Stimulated activated CD4-positive, alpha-beta T cell treated with anti-CD3 and anti-CD28 coated beads, Interleukin-4, amount 100 ng/mL, for 4 hours (primary cell): ENCODE data around the gene PTGER2.

ENCODE experiments used
- DNase-seq, 2 experiments: peaks; one replicate each; pipeline ENCODE4 v3.0.0-alpha.2; 2020

The PTGER2 gene

DNA sequence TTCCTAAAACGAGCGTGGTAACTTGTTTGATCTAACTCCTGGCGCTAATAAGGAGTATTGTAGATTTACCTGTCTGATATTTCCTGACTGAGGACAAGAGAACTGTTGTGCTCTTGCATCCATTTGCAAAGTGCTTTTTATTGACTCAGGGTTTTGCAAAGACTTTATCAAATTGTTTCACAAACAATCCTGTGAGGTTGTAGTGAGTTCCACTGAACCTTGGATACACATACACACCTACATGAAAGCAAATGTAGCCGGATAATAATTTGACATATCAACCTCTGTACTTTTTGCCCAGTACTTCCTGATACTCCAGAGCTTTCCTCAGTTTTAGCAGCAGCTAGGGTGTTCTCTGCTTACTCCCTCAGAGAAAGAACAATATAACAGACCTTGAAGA, 6.7 kb upstream of the PTGER2 start:
- no peak for DNase-seq

DNA sequence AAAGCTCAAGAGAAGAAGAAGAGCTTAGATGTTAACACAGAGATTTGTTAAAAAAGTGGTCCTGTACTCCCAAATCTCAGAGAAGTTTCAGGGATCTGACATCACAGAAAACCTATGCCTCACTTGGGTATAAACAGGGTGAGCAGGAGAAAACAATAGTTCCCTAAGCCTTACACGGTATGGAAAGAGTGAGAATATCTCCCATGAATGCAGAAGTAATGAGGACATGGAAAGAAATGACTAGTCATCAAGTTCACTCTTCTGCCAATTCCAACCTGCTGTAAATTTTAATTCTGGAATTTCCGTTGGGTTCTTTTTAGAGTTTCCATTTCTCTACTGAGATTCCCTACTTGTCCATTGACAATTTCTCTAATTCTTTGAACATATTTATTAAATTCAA, 6.2 kb upstream of the PTGER2 start:
- no peak for DNase-seq

- no peak for DNase-seq
Measured at GRCh38 chr14:52310541-52310940, 3.6 kb upstream of the PTGER2 start.

DNA sequence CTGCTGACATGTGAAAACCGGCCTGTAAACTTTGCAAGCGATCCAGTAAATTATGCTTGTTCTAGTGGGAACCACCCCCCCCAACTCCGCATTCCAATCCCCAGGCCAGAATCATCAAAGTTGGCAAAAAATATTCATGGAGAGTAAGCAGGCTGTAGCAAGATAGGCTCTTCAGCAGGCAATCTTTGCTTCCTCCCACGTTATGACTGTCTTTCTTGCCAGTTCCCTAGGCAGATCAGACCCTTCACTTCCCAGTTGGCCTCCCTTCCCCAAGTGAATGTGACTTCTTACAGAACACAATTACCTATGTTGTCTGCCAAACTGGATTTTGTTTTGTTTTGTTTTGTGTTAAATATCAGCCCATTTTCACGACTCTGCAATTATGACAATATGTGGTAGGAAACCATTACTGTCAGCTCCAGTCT, 1.2 kb upstream of the PTGER2 start:
- no peak for DNase-seq

DNA sequence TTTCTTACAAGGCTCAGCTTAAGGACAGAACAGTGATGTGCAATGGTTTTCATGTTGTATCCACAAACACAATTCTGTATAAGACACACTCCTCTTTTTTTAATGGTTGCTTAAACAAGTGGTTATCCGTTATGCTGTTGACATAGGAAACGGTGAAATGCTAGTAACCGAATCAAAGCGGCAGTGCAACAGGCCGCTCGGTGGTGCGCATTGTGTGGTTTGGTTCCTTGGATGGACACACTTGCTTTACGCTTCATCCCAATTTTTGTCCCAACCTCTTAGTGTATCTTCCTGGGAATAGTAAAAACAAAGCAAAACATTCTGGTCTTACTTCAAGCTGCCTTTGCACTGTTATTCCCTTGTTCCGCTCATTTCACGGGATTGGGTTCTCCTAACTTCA, 650 bp upstream of the PTGER2 start:
- no peak for DNase-seq

- peak; percentile 33 to 36 for DNase-seq
Measured at GRCh38 chr14:52314595-52315354, 663 bp downstream of the PTGER2 start.

GRCh38 chr14:52315355-52315718, 1.2 kb downstream of the PTGER2 start:
- peak in 1 of 2 experiments; percentile 19 for DNase-seq

- DNase-seq: no peak
Measured at GRCh38 chr14:52318062-52318461, 4.0 kb downstream of the PTGER2 start.

DNA sequence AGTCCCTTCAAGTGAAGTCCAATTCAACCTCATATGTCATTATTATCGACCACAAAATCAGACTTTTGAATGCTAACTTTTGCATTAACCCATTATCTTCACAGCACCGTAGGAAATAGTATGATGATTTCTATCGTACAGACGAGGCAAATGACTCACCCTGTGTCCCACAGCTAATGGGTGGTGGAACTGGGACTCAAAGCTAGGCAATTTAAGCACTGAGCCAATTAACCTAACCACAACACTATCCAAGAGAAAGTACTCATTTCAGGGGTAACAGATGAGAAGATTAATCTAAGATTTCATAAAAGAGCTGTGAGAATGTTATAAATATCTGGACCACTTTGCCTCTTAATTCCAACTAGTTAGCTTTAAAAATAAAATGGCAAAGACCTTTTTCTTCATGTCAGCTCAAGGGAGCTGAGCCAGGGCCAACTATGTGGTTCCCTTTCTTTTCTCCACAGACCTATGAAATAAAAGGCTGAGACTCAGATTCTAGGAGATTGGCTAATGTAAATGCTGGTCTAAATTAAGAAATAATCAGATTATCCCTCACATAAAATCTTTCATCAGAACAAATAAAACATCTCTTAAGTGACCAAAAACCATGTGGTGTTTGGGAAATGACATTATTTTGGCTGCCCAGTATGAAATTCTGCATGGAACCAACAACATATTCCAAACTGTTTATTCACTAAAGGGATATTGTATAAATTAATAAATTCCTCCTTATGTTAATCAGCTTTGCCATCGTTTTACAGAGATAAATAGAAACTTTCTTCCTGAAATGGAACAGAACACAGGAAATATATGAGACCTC, 4.9 kb downstream of the PTGER2 start:
- no peak for DNase-seq

GRCh38 chr14:52319919-52320318, 5.8 kb downstream of the PTGER2 start:
- no peak for DNase-seq

- peak in 1 of 2 experiments; percentile 10 for DNase-seq
Measured at GRCh38 chr14:52325126-52325525, 11.0 kb downstream of the PTGER2 start.

DNA sequence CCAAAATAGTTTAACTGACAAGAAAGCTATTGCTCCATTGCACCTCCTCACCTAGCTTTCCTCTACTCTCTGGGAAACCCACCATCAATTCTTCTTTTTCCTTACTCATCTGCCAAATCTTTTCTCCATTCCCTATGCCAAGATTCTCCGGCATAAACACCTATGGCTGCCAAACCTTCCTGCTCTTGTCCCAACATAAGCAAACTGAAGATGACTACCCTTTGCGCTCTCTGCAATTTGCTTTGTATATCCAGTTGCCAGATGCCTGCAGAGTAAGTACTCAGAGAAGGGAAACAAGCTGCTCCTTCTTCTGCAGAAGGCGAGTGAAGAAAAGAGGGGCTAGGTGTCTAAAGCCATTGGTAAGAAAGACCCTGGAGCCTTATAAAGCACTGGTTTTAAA, 11.5 kb downstream of the PTGER2 start:
- DNase-seq: no peak

GRCh38 chr14:52327374-52328226, 13.5 kb downstream of the PTGER2 start:
- no peak for DNase-seq

DNA sequence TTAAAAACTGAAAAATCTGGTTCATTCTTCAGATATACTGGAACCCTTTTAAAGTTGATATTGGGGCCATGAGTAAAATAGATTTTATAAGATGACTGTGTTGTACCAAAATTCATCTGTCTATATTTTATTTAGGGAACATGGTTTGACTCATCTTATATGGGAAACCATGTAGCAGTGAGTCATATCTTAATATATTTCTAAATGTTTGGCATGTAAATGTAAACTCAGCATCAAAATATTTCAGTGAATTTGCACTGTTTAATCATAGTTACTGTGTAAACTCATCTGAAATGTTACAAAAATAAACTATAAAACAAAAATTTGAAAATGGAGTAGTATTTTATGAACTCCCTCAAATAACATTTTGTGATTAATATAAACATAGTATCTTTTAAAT, 14.2 kb downstream of the PTGER2 start:
- no peak for DNase-seq

GRCh38 chr14:52329678-52330369, 15.7 kb downstream of the PTGER2 start:
- no peak for DNase-seq

DNA sequence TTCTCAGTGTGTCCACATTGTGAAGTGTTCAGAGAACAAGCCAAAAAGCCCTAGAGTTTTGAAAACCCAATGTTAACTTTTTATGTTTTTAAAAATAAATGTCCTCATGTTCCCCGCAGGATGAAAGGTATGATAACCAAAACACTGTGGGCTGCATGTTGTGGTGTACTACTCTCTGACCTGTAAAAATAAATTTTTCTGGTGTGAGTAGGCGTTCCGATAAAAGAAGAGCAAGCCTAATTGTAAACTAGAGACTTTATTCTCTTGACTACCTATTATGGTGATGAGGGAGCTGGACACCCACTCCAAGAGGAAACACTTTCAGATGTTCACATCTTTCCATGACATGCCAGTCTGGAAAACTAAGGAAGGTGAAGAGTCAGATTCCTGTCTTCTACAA, 18.2 kb downstream of the PTGER2 start:
- DNase-seq: no peak

DNA sequence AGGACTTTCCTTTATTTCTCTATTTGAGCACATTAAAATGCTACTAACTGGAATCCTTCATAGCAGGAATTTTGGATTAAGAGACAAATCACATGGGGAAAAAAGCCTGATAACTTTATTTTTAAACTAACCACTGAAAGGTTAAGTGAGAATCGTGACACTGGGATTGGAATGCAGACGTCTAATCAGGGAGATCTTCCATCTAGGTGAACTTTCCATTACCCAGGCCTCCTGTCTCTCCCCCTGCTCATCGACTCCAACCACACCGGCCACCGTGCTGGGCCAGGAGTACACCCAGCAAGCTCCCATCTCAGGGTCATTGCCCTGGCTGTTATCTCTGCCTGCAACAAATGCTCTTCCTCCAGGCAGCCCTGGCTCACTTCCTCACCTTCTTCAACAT, 19.0 kb downstream of the PTGER2 start:
- no peak for DNase-seq

GRCh38 chr14:52333823-52334657, 19.9 kb downstream of the PTGER2 start:
- no peak for DNase-seq

- no peak for DNase-seq
Measured at GRCh38 chr14:52336241-52336640, 22.1 kb downstream of the PTGER2 start.

DNA sequence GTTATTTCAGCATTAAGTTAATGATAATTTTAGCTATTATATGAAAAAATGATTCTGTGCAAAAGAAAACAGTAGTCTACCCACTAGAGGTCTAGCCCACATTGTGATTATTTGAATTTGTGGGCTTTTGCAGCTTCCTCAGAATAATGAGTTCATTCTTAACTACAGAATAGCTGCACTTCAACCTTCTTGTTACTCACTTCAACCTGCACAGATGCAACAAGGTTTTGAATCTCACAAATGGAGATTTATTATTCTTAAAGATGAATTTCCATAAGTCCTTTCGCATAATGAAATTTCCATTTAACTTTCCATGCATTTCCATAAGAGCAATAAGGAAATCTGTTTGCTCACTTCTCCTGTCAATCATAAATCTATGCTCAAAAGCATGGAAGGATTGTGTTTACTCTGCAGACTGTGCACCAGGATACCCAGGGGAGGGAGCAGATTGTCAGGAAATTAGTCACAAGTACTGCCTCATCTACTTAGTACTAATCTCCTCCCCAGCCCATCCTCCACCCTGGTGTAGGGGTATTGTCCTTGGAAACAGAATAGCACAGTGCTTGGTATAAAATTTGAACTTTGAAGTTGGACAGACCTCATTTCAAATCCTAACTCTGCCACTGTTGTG, 24.1 kb downstream of the PTGER2 start:
- no peak for DNase-seq

DNA sequence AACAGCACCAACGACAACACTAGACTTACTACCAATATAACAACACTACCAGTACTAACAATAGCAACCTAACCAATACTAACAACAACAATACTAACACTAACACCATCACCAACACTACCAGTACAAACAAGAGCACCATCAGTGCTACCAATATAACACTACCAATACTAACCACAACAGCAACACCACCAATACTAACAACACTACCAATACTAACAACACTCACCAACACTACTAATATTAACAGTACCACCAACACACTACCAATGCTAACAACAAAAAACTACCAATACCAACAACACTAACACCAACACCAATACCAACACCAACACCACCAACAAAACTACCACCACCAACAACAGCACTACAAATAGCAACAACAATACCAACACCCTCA, 25.1 kb downstream of the PTGER2 start:
- DNase-seq: no peak
